ENCODE results near the gene VAPB. TPM values are rescaled to one million over a fixed set of nuclear protein-coding genes. Genes with fewer than 3 reads are reported as not detected.
A peak's percentile ranks its signal among the peaks of the same experiment; 100 is the strongest.

Gene VAPB
- total RNA-seq, 1 donor, result 17.2 TPM

- peak; percentile 84 for DNase-seq (ENCODE audit: low read depth)
- TF ChIP-seq, protein P1, sequence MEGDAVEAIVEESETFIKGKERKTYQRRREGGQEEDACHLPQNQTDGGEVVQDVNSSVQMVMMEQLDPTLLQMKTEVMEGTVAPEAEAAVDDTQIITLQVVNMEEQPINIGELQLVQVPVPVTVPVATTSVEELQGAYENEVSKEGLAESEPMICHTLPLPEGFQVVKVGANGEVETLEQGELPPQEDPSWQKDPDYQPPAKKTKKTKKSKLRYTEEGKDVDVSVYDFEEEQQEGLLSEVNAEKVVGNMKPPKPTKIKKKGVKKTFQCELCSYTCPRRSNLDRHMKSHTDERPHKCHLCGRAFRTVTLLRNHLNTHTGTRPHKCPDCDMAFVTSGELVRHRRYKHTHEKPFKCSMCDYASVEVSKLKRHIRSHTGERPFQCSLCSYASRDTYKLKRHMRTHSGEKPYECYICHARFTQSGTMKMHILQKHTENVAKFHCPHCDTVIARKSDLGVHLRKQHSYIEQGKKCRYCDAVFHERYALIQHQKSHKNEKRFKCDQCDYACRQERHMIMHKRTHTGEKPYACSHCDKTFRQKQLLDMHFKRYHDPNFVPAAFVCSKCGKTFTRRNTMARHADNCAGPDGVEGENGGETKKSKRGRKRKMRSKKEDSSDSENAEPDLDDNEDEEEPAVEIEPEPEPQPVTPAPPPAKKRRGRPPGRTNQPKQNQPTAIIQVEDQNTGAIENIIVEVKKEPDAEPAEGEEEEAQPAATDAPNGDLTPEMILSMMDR (IDR thresholded peaks at IDR 0.05; ENCODE audit: insufficient read depth, low read length), result no peak
- no peak overlapping the region for H3K4me3 ChIP-seq (ENCODE audit: low read depth, low read length)
Measured at GRCh38 chr20:58471193-58472164, 82.5 kb downstream of the VAPB start.

- DNase-seq (ENCODE audit: low read depth), result no peak
- TF ChIP-seq, protein P1 (IDR thresholded peaks at IDR 0.05; ENCODE audit: insufficient read depth, low read length), result no peak
Measured at GRCh38 chr20:58472273-58473018, 83.4 kb downstream of the VAPB start.

DNA sequence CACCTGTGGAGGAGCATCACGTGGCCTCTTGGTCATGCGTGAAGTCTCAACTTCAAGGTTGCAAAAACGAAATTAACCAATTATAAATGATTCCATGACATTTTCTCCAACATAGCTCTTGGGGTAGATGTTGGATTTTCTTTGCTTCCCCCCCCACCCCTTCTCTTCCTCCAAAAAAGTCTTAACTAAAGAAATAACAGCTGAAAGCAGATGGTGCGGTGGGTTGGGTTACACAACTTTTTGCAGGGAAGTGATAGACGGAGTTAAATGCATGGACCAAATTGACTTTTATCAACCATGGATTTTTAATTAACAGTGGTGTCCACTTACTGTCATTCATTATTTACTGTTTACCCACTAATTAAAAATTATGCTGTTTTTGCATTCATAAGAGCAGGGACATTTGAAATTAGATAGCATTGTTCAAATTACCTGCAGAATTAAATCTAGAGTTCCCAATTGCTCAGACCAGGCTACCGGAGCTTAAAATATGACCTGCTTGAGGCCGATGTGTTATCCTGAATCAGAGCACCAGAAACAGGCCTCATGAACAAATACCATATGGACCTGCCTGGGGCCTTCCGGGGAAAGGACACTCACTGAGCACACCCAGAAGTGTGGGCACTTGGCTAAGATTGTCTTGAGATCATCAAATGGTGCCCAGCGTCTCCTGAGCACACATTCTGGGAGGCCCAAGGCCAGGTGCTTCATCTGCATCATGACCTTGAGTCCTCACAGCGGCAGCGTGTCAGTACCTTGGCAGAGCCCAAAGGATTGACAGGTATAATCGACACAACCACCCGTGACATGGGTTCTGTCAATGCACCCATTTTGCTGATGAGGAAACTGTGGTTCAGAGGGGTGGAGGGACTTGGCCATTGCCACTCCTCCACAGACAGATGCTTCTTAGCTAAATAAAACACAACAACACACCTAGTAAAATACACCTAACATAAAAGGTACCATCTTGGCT lies 84.7 kb downstream of the VAPB start:
- TF ChIP-seq, protein P1 (IDR thresholded peaks at IDR 0.05; ENCODE audit: insufficient read depth, low read length), result no peak
- DNase-seq (ENCODE audit: low read depth), result no peak
- H3K4me3 ChIP-seq (ENCODE audit: low read depth, low read length), result no peak overlapping the region

More at GRCh38 chr20:58472273-58473018, 83.4 kb downstream of the VAPB start:
- no peak overlapping the region for H3K4me3 ChIP-seq (ENCODE audit: low read depth, low read length)

GRCh38 chr20:58475466-58475865 lies 86.4 kb downstream of the VAPB start:
- TF ChIP-seq, protein P1 (IDR thresholded peaks at IDR 0.05; ENCODE audit: insufficient read depth, low read length), result no peak
- no peak overlapping the region for H3K4me3 ChIP-seq (ENCODE audit: low read depth, low read length)
- DNase-seq (ENCODE audit: low read depth), result no peak

GRCh38 chr20:58478141-58478805 lies 89.2 kb downstream of the VAPB start:
- TF ChIP-seq, protein P1 (IDR thresholded peaks at IDR 0.05; ENCODE audit: insufficient read depth, low read length), result no peak
- no peak overlapping the region for H3K4me3 ChIP-seq (ENCODE audit: low read depth, low read length)
- no peak for DNase-seq (ENCODE audit: low read depth)

All from fibroblast of the aortic adventitia (primary cell).